ENCODE results near the gene GJD3. TPM values are rescaled to one million over a fixed set of nuclear protein-coding genes. Genes with fewer than 3 reads are reported as not detected.

The GJD3 gene
- total RNA-seq, 4 donors from 2014 or later = 0.83 to 3.8 TPM; not detected in 2

DNA sequence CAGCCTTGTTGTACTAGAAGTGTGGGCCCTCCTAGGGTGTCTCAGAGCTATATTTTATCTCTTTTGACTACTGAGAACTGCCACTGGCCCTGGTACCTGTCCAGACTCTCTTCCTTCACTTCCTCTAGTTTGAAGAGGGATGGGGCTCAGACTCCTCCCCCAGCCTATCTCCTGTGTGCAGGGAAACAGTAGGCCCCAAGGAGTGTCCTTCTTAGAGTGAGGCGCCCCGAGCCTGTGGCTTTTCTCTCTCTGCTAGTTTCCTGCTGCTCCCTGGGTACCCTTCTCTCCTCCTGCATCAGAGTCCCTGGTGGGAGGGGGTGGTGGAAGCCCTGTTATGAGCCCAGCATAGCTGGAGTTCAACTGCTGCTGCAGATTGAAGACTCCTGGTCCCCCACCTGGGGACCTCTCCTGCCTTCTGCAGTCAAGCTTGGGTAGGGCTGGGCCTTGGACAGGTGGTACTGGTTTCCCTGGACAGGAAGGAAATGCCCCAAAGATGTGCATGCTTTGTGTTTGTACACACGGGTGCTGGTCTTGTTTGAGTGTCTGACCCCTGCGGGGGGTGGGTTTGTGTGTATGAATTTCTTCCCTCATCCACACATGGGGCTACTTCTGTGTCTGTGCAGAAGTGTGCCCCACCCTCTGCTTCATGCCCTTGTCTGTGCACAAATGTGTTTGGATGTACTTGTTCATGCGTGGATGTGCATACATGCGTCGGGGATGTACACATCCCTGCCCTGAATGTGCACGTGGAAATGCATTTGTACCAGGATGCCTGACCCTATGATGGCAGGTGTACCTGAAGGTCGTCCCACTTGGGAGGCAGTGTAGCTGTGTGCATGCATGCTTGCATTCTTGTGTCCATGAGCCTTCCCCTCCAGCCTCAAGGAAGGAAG lies 48.6 kb downstream of the GJD3 start:
- Histone ChIP-seq H3K27me3 (no peaks in the 10 kb centered on the region), H3K9me3 (no peaks in the 10 kb centered on the region), H3K36me3 (no peaks in the 10 kb centered on the region), H3K27ac (peak overlapping the region; percentile 79 to 95), H3K4me1 (peaks cover 12 to 41% of the 10 kb centered on the region in 2 donors), H3K4me3 (peak overlapping the region in 1 of 2 donors; percentile 52)
- intact Hi-C loops (cut with DNase I; ENCODE audit: low total_unique reads) = no loop called here
- TF ChIP-seq, protein P1, sequence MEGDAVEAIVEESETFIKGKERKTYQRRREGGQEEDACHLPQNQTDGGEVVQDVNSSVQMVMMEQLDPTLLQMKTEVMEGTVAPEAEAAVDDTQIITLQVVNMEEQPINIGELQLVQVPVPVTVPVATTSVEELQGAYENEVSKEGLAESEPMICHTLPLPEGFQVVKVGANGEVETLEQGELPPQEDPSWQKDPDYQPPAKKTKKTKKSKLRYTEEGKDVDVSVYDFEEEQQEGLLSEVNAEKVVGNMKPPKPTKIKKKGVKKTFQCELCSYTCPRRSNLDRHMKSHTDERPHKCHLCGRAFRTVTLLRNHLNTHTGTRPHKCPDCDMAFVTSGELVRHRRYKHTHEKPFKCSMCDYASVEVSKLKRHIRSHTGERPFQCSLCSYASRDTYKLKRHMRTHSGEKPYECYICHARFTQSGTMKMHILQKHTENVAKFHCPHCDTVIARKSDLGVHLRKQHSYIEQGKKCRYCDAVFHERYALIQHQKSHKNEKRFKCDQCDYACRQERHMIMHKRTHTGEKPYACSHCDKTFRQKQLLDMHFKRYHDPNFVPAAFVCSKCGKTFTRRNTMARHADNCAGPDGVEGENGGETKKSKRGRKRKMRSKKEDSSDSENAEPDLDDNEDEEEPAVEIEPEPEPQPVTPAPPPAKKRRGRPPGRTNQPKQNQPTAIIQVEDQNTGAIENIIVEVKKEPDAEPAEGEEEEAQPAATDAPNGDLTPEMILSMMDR (IDR thresholded peaks at IDR 0.05) = no peak
- TF ChIP-seq POLR2A (IDR thresholded peaks at IDR 0.05) = no peak
- DNase-seq = peak; percentile 17 to 22

DNA sequence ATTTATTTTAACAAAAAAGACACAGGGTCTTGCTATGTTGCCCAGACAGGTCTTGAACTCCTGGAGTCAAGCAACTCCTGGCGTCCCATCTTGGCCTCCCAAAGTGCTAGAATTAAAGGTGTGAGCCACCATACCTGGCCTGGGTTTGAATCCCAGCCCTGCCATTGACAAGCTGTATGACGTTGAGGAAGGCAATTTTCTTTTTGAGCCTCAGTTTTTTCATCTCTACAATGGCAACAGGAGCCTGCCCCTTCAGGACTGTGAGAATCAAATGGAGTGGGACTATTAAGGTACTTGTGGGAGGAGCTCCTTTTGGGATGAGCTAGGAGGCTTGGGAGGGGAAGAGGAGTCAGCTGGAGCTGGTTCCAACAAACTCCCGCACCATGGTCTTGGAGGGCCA lies 49.3 kb downstream of the GJD3 start:
- DNase-seq = peak in 1 of 2 donors; percentile 10
- intact Hi-C loops (cut with DNase I; ENCODE audit: low total_unique reads) = no loop called here
- no peaks in the 10 kb centered on the region for H3K36me3 ChIP-seq
- TF ChIP-seq, protein P1 (IDR thresholded peaks at IDR 0.05) = no peak
- no peak for TF ChIP-seq POLR2A (IDR thresholded peaks at IDR 0.05)
- peaks cover 12 to 40% of the 10 kb centered on the region in 2 donors for H3K4me1 ChIP-seq
- no peaks in the 10 kb centered on the region for H3K27me3 ChIP-seq
- no peaks in the 10 kb centered on the region for H3K9me3 ChIP-seq
- peak overlapping the region; percentile 79 to 95 for H3K27ac ChIP-seq
- no peak overlapping the region for H3K4me3 ChIP-seq

DNA sequence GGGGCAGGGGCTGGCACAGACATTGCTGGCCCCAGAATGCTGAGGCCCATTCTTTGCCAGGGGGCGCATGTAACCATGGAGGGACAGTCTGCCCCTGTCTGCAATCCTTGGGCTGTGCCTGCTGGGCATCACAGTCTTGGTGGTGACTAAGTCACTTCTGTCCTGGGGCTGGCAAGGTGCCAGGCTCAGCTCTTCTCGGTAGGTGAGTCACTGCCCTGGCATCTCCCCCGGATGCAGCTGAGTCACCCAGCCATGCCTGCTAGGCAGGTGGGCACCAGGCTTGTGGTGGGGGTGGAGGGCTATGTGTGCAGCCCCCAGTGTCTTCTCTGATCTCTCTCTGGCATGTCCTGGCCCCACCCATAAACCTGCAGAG lies 50.0 kb downstream of the GJD3 start:
- intact Hi-C loops (cut with DNase I; ENCODE audit: low total_unique reads) = no loop called here
- TF ChIP-seq, protein P1 (IDR thresholded peaks at IDR 0.05) = no peak
- TF ChIP-seq POLR2A (IDR thresholded peaks at IDR 0.05) = no peak
- H3K4me1 ChIP-seq = peaks cover 12 to 33% of the 10 kb centered on the region in 2 donors
- H3K4me3 ChIP-seq = no peak overlapping the region
- H3K27ac ChIP-seq = peak overlapping the region; percentile 29 to 52
- H3K36me3 ChIP-seq = no peaks in the 10 kb centered on the region
- DNase-seq = peak; percentile 71 to 87
- no peaks in the 10 kb centered on the region for H3K27me3 ChIP-seq
- no peaks in the 10 kb centered on the region for H3K9me3 ChIP-seq

DNA sequence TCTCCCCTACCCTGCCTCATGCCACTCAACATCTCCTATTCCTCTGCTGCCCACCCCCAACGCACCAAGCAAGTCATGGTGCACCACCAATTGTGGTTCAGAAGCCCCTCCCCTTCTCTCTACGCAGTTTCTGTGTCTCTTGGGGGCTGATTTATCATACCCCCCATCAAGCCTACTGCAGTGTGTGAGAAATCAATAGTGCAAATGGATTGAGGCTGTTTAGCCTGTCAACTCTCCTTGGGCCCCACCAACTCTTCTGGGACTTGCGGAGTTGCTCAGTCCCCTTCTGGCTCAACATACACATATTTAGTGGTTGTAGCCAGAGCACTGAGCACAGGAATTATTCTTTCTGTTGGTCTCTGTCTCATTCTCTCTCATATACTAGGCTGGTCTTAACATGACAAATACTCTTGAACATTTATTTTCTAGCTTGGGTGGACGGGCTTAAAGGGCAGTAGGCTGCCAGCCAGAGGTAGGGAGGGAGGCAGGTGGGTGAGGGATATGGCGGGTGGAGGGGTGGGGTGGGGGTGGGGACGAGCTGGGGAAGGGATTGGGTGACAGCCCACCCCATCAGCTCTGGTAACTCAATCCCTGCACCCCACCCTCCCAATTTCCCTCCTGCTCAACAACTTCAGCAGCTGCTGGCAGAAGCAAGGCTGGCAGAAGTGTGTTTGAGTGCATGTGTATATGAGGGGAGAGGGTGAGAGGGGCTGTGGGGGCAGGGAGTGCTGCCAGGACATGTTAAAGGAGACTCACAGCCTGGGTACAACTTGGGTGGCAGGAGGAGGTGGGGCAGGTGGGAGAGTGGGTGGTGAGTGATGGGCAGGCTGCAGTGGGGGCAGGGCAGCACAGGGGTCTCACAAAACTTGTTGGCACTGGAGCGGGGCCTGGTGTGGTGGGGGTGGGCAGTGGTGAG lies 50.6 kb downstream of the GJD3 start:
- Histone ChIP-seq H3K9me3 (no peaks in the 10 kb centered on the region), H3K27ac (peak overlapping the region; percentile 52 to 72), H3K4me1 (peaks cover 12 to 33% of the 10 kb centered on the region in 2 donors), H3K4me3 (no peak overlapping the region), H3K36me3 (no peaks in the 10 kb centered on the region), H3K27me3 (no peaks in the 10 kb centered on the region)
- intact Hi-C loops (cut with DNase I; ENCODE audit: low total_unique reads) = no loop called here
- TF ChIP-seq POLR2A (IDR thresholded peaks at IDR 0.05) = no peak
- TF ChIP-seq, protein P1 (IDR thresholded peaks at IDR 0.05) = no peak
- peak; percentile 8 to 12 for DNase-seq

Small RNA genes within 50 kb of the gene (small RNA-seq; reads per million reads assigned to genes)
- not detected for gene RF00019
- gene RNA5SP441 = not detected

Other genes with a start within 250 kb of the GJD3 start
- 100 to 1,000 TPM in 1 of 4 donors, 10 to 100 TPM in 3; 51.0 to 151 (median 77.6) TPM for gene MSL1, start 242.8 kb downstream of the GJD3 start, total RNA-seq
- 100 to 1,000 TPM in 2 of 4 donors, 10 to 100 TPM in 2; 33.2 to 166 (median 91.3) TPM for gene CASC3, start 224.2 kb downstream of the GJD3 start, total RNA-seq
- gene RAPGEFL1, start 187.3 kb downstream of the GJD3 start, total RNA-seq = 10 to 100 TPM in 1 of 4 donors, 1 to 10 TPM in 1, under 1 TPM in 2; 0.29 to 21.5 (median 2.0) TPM
- gene WIPF2, start 145.4 kb downstream of the GJD3 start, total RNA-seq = 10 to 100 TPM in 2 of 4 donors, 1 to 10 TPM in 2; 4.9 to 34.3 (median 8.6) TPM
- gene CDC6, start 76.9 kb downstream of the GJD3 start, total RNA-seq = 10 to 100 TPM in 1 of 4 donors, under 1 TPM in 1, not detected in 2; 0.88 to 11.3 TPM
- 10 to 100 TPM; 18.9 to 80.5 (median 46.3) TPM for gene RARA, start 55.6 kb downstream of the GJD3 start, total RNA-seq
- gene TOP2A, start 53.2 kb upstream of the GJD3 start, total RNA-seq = 100 to 1,000 TPM in 1 of 4 donors, 1 to 10 TPM in 1, under 1 TPM in 1, not detected in 1; 0.26 to 145 (median 1.9) TPM
- 1,000 to 10,000 TPM in 1 of 4 donors, 100 to 1,000 TPM in 3; 331 to 1,351 (median 418) TPM for gene IGFBP4, start 78.7 kb upstream of the GJD3 start, total RNA-seq
- gene TNS4, start 136.9 kb upstream of the GJD3 start, total RNA-seq = 1 to 10 TPM in 1 of 4 donors, under 1 TPM in 2, not detected in 1; 0.09 to 2.6 (median 0.28) TPM
- under 1 TPM in 1 of 4 donors, not detected in 3; 0.14 TPM for gene CCR7, start 200.7 kb upstream of the GJD3 start, total RNA-seq

All from uterus (tissue), 4 donors.